NCI-H1092 treated with DMSO at 0.1 percent for 48 hours (cell line): ENCODE measurements around the gene HAUS7.

ENCODE experiments used
- DNase-seq: peaks from one replicate; lab custom pipeline; 2025; lab: John Stamatoyannopoulos, UW

The HAUS7 gene

GRCh38 chrX:153470411-153471363 lies at the start of gene HAUS7:
HAUS7 (minus strand) TSS chrX:153470576; CDS start chrX:153470557, 19 bp downstream.
- peak; percentile 95 for DNase-seq

GRCh38 chrX:153519569-153520286 lies 49.4 kb upstream of the HAUS7 start:
- DNase-seq, result no peak

- DNase-seq, result no peak
Observed at GRCh38 chrX:153517946-153518834, 47.8 kb upstream of the HAUS7 start.

- peak; percentile 24 for DNase-seq
Observed at GRCh38 chrX:153517423-153517822, 47.0 kb upstream of the HAUS7 start, which contains the start of gene ATP2B3. ATP2B3 (plus strand) TSS chrX:153517642; CDS start chrX:153536248, 18,606 bp downstream.

GRCh38 chrX:153516073-153516472 lies 45.7 kb upstream of the HAUS7 start:
- DNase-seq, result no peak

- DNase-seq, result no peak
Observed at GRCh38 chrX:153515435-153515834, 45.1 kb upstream of the HAUS7 start.

GRCh38 chrX:153514259-153514658 lies 43.9 kb upstream of the HAUS7 start:
- DNase-seq, result no peak

- DNase-seq, result no peak
Observed at GRCh38 chrX:153513265-153513664, 42.9 kb upstream of the HAUS7 start.

- DNase-seq, result no peak
Observed at GRCh38 chrX:153512501-153512893, 42.1 kb upstream of the HAUS7 start.

GRCh38 chrX:153511784-153512500 lies 41.6 kb upstream of the HAUS7 start:
- DNase-seq, result no peak

- no peak for DNase-seq
Observed at GRCh38 chrX:153510383-153510782, 40.0 kb upstream of the HAUS7 start.

GRCh38 chrX:153509592-153509991 lies 39.2 kb upstream of the HAUS7 start:
- DNase-seq, result no peak

GRCh38 chrX:153507484-153508178 lies 37.3 kb upstream of the HAUS7 start:
- DNase-seq, result peak; percentile 64

GRCh38 chrX:153505361-153505760 lies 35.0 kb upstream of the HAUS7 start:
- no peak for DNase-seq

- DNase-seq, result no peak
Observed at GRCh38 chrX:153504445-153505016, 34.2 kb upstream of the HAUS7 start.

GRCh38 chrX:153502796-153503195 lies 32.4 kb upstream of the HAUS7 start:
- no peak for DNase-seq

- DNase-seq, result no peak
Observed at GRCh38 chrX:153502131-153502530, 31.8 kb upstream of the HAUS7 start.

- DNase-seq, result no peak
Observed at GRCh38 chrX:153501530-153501929, 31.2 kb upstream of the HAUS7 start.

GRCh38 chrX:153500676-153501280 lies 30.4 kb upstream of the HAUS7 start:
- no peak for DNase-seq

GRCh38 chrX:153499876-153500275 lies 29.5 kb upstream of the HAUS7 start:
- DNase-seq, result no peak
